HG02588 (cell line): Measurements from ENCODE around the gene AAK1.
"Not testable (repeated sequence)": the region's sequence is repeated elsewhere in the genome, so short reads cannot be mapped to it uniquely, and the experiment has no call there.

ENCODE experiments used
- ATAC-seq: cut with Tn5 transposase; IDR thresholded peaks from one replicate; pipeline ENCODE4 v1.9.1; 2021; ENCODE audit warnings: mild to moderate bottlenecking, moderate library complexity; ENCODE audit not compliant: unreplicated experiment

Gene AAK1

DNA sequence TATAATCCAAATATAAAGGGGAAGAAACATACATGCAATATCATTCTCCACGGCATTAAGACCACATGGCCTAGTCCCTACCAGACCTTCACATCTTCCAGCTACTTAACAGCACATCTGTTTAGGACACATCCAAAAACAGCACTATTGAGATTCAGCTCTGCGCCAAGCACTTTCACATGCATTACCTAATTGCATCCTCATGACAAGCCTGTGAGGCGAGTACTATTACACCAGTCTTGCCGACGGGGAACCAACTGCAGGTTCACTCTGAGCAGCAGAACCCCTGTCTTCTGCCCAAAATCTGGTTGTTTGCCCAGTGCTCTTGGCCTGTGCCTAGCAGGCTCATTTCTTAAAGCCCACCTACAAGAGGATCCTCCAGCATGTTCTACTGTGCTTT lies 66.7 kb downstream of the AAK1 start:
- ATAC-seq = no peak

DNA sequence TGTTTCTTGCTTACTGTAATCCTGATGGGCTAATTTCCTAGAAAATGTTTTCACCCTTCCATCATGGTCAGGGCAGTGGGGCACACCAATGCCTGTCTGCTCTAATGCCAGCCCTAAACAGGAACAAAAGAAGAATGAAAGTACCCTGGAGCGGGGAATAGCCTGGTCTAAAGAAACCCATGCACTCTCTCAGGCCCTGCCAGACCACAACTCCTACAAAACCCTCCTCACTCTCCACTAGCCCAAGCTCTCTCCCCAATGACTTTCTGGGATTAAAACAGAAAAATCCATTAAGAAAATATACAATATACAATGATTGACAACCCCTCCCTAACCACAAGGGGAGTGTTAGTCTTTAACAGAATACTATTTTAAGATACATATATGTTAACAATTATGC lies 67.6 kb downstream of the AAK1 start:
- no peak for ATAC-seq

DNA sequence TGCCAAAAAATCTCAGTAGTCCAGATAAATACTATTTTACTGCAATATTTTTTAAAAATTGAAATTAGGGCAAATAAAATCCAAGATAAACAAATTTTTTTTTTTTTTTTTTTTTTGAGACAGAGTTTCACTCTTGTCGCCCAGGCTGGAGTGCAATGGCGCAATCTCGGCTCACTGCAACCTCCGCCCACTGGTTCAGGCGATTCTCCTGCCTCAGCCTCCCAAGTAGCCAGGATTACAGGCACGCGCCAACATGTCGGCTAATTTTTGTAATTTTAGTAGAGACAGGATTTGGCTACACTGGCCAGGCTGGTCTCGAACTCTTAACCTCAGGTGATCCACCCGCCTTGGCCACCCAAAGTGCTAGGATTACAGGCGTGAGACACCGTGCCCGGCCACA lies 68.2 kb downstream of the AAK1 start:
- not testable (repeated sequence) for ATAC-seq

DNA sequence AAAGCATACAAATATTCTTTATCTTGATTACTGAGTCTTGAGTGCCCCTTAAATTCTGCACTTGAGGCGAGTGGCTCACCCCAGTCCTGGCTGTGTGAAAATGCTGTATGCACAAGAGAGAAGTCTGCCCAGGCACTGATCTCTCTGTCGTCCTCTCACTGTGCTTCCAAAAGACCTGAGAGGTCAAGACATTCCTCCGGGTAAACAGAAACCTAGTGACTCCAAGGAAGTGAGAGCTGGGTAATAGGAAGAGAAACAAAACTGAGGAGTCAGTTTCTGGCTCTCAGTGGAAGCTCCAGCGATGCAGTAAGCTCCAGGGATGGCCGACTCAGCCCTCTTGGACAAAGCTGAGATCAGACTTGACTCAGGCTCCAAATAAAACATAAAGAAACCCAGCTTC lies 70.9 kb downstream of the AAK1 start:
- ATAC-seq = no peak

DNA sequence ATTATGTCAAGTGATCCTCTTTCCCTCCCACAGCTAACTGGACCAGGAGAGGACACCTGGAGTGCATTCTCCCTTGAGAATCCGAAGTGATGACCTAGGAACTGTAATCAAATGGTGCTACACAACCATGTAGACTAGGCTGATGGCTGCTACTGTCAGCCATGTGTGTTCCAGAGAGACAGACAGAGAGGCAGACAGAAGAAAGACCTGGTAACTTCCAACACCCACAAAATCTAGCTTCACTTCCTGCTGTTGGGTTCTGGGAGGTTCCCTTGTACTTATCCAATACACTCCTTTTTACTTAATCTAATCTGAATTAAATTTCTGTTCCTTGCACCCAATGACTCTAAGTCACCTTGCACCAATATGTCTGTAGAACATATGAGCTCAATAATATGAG lies 72.3 kb downstream of the AAK1 start:
- no peak for ATAC-seq

DNA sequence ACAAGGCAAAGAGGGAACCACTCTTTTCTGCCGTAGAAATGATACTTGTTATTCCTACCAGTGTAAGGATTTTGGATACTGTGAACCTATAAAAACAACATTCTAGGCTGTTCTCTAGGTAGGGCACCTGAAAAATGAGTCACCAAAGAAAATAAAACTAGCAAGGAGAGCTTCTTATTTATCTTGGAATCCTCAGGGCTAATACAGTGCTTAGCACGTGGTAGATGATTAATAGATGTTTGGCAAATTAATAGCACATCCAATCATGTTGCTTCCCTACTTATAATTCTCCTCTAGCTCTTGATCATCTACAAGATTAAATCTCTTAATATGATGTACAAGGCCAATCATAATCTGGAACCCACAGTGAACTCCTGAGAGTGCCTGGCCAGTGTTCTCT lies 73.1 kb downstream of the AAK1 start:
- ATAC-seq = no peak

DNA sequence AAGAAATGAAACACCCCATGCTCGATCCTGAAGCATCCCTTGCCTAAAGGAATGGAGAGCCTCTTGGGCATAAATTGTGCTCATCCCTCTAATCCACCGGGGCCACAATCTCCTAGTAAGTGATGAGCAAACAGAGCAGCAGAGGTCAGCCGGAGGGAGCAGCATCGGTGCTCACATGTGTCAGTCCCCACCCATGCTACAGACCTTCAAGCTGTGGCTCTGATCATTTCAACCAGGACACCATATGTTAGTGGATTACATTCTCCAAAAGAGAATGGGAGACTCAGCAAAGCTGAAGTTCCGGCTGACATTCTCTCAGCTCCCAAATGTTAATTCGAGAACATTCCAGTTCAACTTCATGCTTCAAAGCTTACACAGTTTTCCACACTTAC lies 75.6 kb downstream of the AAK1 start:
- ATAC-seq = no peak

DNA sequence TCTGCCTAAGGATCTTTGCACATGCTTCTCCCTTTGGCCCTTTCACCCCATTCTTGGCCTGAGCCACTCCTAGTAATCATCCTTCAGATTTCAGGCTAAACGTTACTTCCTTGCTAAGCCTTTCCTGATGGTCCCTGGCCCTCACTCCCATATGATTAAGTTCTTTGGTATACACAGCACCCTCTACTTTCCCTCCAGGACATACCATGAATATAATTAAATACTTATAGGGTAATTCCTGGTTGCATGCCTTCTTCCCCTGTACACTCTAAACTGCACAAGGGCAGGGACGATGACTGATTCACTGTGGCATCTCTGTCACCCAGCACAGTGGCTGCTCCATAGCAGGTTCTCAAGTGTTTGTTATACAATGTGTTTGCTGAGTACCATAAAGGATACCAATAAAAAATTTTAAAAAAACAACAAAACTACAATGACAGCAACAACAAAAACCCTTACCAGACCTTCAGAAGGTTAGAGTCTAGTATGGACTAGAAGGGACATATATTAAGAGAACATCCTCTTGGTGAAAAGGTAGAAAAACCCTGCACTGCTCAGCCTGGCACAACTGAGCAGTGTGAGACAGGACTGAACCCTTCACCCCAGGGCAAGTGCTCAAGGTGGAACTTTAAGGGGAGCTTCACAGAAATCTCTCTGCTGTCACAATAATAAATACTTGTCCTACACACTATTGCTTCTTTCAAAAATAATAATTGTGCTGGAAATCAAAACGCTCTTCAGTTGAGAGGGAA lies 76.2 kb downstream of the AAK1 start:
- no peak for ATAC-seq

DNA sequence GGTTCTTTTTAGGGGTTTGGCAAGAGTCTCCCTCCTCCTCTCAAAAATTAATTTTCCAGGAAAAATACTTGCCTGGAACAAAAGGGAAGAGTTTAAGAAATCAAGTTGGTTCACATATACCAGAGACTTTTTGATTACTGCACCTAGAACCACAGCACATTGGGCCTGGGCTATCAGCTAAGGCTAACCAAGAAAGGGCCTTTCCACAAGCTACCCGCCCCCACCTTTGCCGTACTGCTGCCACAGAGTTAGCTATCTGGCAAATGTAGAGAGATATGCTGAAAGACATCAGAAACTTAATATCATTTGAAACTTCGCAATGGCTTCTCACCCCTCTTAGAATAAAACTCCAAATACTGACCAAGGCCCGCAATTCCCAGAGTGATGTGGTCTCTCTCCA lies 76.9 kb downstream of the AAK1 start:
- ATAC-seq = no peak

DNA sequence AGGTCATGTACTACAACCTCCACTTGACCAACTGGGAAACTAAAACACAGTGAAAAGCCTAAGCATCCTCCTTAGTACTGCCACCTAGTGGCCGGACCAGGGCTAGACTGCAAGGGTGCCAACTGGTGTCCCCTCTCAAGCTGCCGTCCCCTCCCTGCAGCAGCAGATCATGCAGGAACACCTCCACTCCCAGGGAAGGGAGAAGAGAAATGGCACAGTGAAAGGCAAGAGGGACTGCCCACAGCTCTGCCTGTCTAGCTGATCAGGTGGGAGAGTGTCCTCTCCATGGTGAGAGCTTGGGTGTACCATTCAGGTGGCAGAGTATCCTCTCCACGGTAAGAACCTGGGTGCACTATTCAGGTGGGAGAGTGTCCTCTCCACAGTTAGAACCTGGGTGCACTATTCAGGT lies 78.1 kb downstream of the AAK1 start:
- no peak for ATAC-seq

DNA sequence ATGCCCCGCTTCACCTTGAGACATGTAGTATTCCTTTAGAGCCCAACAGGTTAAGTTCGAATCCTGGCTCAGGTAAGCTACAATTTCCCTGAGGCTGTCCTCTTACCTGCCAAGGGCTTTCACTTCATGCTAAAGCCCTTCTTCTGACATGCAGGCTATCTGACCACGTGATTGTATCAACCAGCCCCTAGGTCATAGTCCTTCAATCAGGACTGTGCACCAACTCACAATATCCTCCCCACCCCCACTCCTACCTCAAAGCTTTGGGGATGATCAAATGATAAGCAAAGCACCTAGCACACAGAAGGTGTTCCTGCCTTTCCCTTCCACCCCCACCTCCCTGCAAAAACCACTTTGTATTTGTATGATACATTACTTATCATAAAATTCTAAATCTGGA lies 78.9 kb downstream of the AAK1 start:
- no peak for ATAC-seq

DNA sequence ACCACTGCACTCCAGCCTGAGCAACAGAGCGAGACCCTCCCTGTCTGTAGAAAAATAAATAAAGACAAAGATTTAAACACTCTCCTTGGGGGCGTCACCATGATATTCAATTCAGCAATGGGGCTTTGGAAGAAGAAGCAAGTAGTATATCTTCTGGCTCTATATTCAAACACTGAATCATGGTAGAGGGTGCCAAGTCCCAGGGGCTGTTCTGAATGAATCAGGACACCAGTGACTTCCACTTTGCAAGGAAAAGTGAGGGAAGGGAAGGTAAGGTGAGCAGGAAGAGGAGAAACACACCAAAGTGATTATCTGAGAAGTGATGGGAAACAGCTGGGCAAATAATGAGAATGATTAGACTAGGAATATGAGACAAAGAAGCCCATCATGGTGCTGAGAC lies 80.5 kb downstream of the AAK1 start:
- no peak for ATAC-seq

DNA sequence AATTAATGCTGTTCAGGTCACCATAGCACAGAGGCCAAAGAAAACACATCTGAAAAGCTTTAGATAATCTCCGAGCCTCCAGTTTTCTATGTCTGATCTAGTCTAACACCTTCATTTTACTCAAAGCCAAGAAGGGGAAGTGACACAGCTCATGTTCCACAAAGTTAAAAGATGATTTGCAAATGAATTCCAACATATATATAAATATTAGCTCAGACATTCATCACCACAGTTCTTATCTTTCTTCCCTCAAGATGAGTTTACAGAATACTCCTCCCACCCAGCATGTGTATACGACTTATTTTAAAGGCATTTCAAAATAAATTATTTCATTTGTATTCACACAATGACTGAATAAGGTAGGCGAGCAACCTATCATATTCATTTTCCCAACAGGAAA lies 82.4 kb downstream of the AAK1 start:
- ATAC-seq = no peak

DNA sequence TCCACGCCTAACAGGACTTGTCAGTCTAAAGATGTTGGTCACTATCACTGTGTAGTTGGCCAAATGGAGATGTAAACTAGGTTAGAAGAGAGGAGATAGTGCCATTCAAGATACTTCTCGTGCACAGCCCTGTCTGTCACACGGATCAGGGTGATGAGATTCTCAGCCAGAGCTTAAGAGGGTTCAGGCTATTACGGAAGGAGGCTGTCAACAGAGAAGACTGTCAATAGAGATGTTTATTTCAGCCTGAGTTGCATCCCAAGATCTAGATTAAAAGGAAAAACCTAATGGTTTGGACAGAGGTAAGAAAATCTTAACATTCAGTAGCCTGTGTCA lies 83.4 kb downstream of the AAK1 start:
- ATAC-seq = no peak

DNA sequence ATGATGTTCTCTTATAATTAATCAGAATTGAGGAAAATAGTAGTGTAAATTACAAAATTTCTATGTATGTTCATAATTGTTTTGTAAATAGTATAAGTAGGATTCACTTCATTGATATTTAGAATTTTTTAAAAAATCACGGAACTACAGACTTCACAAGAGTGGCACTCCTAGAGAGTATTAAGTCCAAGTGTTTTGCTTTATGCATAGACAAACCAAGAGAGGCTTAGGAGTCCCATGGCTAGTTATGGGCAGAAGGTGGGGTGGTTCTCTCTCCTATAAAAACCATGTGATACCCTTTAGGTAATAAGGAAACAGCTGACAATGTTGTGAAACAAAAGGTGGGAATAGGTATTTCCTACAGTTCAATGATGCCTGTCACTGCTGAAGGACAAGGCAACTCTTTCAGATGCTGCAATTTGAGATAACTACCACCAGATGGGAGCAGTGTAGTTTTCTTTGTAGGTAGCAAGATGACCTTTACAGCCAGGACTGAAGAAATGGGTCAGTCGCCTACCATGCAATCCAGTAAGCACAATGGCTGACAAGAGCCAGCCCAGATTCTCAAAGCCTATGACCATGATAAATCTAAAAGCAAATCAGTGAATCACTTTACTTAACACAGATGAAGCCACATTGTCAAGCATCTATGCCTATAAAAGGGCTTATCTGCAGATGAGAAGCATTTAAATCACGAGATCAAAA lies 83.9 kb downstream of the AAK1 start:
- ATAC-seq = no peak

DNA sequence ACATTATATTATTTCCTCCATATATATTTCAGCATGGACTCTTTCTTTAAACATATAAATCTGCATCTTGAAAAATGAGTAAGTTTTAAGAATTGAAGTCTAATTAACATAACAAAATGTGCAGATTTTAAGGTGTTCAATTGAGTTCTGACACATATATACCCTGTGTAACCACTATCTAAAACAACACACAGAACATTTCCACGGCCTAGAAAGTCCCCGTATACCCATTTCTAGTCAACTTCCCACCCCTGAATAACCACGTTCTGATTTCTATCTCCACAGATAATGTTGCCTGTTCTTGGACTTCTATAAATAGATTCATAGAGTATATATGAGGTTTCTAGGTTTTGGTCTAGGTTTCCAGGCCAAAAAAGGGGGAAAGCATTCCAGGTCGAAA lies 87.5 kb downstream of the AAK1 start:
- no peak for ATAC-seq

DNA sequence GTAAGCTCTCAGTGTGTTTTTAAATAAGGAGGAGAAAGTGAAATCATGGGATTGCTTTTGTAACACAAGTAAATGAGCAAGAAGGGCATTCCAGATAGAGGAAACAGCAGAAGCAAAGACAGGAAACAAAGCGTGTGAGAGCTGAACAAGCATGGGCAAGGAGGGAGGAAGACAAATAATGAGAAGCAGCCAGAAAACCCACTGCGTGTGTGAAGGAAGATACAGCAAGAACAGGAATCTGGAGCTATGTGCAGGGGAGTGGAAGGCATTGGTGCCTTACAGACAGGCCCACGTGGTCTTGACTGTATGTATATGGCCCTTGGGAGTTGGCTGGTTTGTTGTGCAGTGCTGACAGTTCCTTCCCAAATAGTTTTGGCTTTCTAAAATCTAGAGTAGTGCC lies 88.6 kb downstream of the AAK1 start:
- no peak for ATAC-seq

DNA sequence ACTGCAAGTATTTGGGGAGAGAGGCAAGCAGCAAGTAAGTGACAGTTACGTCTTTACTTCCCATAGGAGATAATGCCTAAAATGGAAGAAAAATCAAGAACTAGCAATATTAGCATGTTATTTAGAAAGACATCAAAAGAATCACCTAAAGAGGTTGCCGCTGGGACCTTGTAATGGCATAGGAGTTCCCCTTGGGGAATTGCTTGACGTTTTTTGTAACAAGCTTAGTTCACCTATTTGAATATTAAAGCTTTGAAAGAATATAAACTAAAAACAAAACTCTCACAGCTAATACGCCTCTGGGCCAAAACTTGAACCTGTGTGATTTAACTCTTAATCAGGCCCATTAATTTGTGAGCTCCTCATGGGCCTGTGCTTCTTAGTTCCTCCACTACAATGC lies 89.0 kb downstream of the AAK1 start:
- no peak for ATAC-seq

DNA sequence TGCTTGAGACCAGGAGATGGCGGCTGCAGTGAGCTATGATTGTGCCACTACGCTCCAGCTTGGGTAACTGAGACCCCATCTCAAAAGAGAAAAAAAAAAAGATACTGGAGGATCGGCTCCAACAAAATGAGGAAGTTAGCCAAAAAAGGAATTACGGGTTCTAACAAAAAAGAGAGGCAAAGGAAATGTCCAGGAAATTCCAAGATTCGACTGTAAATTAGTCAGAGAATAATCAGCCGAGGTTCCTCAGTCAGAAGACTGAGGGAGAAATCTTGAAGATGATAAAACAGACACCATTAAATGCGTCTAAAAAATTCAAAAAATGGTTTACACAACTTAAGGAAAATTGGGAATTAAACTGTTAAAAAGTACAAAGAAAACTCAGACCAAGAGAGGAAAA lies 89.5 kb downstream of the AAK1 start:
- ATAC-seq = no peak

DNA sequence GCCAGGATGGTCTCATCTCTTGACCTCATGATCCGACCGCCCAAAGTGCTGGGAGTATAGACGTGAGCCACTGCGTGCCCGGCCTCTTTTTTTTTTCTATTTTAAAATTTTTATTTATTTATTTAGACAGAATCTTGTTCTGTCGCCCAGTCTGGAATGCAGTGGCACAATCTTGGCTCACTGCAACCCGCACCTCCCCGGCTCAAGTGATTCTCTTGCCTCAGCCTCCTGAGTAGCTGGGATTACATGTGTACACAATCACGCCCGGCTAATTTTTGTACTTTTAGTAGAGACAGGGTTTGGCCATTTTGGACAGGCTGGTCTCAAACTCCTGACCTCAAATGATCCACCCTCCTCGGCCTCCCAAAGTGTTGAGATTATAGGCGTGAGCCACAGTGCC lies 93.0 kb downstream of the AAK1 start:
- ATAC-seq = not testable (repeated sequence)

DNA sequence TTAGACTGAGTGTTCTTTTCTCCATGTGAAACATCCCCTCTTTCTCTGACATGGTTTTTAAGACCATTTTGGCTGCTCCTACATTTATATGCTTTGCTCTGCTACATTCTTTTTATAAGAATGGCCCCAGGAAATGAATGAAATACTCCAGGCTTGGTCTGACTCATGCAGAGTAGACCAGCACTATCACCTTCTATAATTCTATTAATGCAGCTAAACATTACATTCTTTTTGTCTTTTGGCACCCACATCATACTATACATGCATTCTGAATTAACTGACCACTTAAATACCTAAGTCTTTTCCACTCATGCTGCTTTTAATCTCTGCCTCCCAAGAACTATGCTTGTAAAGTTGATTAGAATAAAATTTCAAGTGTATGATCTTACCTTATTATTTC lies 94.1 kb downstream of the AAK1 start:
- no peak for ATAC-seq

DNA sequence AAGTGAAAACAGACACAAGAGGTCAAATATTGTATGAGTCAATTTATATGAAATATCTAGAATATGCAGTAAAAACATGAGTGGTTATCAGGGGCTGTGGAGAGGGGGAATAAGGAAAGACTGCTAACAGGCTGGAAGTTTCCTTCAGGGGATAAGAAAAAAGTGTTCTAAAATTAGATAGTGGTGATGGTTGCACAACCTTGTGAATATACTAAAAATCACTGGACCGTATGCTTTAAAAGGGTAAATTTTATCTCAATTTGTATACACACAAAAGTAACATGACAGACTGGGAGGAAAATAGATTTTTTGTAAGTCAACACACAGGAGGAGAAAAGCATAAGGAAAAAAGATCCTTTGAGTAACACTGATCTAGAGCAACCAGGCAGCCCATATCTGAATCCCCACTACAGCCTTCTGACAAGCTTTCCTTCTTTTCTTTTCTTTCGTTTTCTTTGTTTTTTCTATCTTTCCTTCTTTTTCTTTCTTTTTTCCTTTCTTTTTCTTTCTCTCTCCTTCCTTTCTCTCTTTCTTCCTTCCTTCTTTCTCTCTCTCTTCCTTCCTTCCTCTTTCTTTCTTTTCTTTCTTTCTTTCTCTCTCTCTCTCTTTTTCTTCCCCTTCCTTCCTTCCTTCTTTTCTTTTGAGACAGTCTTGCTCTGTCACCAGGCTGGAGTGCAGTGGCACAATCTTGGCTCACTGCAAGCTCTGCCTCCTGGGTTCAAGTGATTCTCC lies 95.4 kb downstream of the AAK1 start:
- no peak for ATAC-seq
